ENCODE results near the gene ZSWIM6.

- TF ChIP-seq EZH2 (IDR thresholded peaks at IDR 0.05; ENCODE audit: borderline replicate concordance) (no peak), CTCF (IDR thresholded peaks at IDR 0.05; ENCODE audit: poor library complexity) (no peak), EZH2phosphoT487 (IDR thresholded peaks at IDR 0.05; ENCODE audit: low read depth, severe bottlenecking, unreplicated experiment) (no peak)
Measured at GRCh38 chr5:61298066-61298465, 34.0 kb upstream of the ZSWIM6 start.
